Prostate gland (tissue), 2 donors: ENCODE data around the gene TSR3.

Experiments
- POLR2A ChIP-seq: fragments of 450-650 bp; IDR thresholded peaks from one replicate; pipeline ENCODE4 v1.6.1; 2016; ENCODE audit warnings: antibody characterized with exemption, mild to moderate bottlenecking
- TF ChIP-seq, protein P1 (sequence below), 4 experiments: fragments of 200-600 bp in 2 of 4; fragments of 450-650 bp in 2 of 4; sonication (generic) in 2 of 4; IDR thresholded peaks; 1 replicate in 3 of 4; 2 replicates in 1 of 4; pipeline ENCODE4 v1.5.1; 2016 to 2019; ENCODE audit warnings: antibody characterized with exemption in 4 of 4, mild to moderate bottlenecking in 2 of 4, moderate library complexity in 2 of 4

GRCh38 chr16:1335211-1335971 is 16.3 kb downstream of the TSR3 start:
- TF ChIP-seq POLR2A = no peak
- TF ChIP-seq, protein P1, sequence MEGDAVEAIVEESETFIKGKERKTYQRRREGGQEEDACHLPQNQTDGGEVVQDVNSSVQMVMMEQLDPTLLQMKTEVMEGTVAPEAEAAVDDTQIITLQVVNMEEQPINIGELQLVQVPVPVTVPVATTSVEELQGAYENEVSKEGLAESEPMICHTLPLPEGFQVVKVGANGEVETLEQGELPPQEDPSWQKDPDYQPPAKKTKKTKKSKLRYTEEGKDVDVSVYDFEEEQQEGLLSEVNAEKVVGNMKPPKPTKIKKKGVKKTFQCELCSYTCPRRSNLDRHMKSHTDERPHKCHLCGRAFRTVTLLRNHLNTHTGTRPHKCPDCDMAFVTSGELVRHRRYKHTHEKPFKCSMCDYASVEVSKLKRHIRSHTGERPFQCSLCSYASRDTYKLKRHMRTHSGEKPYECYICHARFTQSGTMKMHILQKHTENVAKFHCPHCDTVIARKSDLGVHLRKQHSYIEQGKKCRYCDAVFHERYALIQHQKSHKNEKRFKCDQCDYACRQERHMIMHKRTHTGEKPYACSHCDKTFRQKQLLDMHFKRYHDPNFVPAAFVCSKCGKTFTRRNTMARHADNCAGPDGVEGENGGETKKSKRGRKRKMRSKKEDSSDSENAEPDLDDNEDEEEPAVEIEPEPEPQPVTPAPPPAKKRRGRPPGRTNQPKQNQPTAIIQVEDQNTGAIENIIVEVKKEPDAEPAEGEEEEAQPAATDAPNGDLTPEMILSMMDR (IDR thresholded peaks at IDR 0.05) = no peak
